ENCODE data around the gene ITGB3BP.

The ITGB3BP gene

DNA sequence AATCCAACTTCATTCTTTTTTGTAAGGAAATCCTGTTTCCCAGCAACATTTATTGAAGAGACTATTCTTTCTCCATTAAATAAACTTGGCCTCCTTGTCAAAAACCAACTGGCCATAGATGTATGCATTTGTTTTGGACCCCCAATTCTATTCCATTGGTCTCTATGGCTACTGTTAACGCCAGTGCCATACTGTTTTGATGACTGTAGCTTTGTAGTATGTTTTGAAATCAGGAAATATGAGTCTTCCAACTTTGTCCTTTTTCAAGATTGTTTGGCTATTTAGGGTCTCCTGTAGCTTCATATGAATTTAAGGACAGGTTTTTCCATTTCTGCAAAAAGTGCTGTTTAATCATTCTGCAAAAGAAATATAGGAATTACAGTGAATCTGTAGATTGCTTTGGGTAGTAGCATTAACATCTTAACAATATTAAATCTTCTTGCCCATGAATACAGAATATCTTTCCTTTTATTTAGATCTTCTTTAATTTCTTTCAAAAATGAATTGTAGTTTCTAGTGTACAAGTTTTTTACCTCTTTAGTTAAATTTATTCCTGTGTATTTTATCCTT is 61.3 kb downstream of the ITGB3BP start:
- Histone ChIP-seq H3K27me3 (ENCODE audit: low read length) (no peaks in the 10 kb centered on the region), H3K4me3 (ENCODE audit: insufficient read depth, low read length, poor library complexity, severe bottlenecking) (no peak overlapping the region), H3F3A (ENCODE audit: insufficient read depth) (no peaks in the 10 kb centered on the region), H3K79me2 (ENCODE audit: insufficient read depth, low read length) (no peaks in the 10 kb centered on the region), H4K20me1 (ENCODE audit: low read depth, low read length) (no peaks in the 10 kb centered on the region), H3K9me2 (replicated peaks; ENCODE audit: insufficient read depth, low read length) (no peaks in the 10 kb centered on the region), H3K27ac (ENCODE audit: low read depth, low read length) (no peak overlapping the region), H3K9me3 (ENCODE audit: insufficient read depth, low read length) (peaks cover 6% of the 10 kb centered on the region; the same call in 1 of the 2 replicates), H3K9ac (ENCODE audit: low read length) (no peak overlapping the region), H3K4me2 (ENCODE audit: low read depth, low read length, poor library complexity, severe bottlenecking) (no peak overlapping the region), H2AFZ (ENCODE audit: low read depth, low read length, severe bottlenecking) (no peak overlapping the region), H3K36me3 (ENCODE audit: low read length) (peaks cover 22% of the 10 kb centered on the region)
- TF ChIP-seq, protein P1, sequence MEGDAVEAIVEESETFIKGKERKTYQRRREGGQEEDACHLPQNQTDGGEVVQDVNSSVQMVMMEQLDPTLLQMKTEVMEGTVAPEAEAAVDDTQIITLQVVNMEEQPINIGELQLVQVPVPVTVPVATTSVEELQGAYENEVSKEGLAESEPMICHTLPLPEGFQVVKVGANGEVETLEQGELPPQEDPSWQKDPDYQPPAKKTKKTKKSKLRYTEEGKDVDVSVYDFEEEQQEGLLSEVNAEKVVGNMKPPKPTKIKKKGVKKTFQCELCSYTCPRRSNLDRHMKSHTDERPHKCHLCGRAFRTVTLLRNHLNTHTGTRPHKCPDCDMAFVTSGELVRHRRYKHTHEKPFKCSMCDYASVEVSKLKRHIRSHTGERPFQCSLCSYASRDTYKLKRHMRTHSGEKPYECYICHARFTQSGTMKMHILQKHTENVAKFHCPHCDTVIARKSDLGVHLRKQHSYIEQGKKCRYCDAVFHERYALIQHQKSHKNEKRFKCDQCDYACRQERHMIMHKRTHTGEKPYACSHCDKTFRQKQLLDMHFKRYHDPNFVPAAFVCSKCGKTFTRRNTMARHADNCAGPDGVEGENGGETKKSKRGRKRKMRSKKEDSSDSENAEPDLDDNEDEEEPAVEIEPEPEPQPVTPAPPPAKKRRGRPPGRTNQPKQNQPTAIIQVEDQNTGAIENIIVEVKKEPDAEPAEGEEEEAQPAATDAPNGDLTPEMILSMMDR (IDR thresholded peaks at IDR 0.05; ENCODE audit: insufficient read depth, low read length, poor library complexity, severe bottlenecking): no peak
- TF ChIP-seq EZH2phosphoT487 (conservative IDR thresholded peaks at IDR 0.05; ENCODE audit: low read length): no peak

DNA sequence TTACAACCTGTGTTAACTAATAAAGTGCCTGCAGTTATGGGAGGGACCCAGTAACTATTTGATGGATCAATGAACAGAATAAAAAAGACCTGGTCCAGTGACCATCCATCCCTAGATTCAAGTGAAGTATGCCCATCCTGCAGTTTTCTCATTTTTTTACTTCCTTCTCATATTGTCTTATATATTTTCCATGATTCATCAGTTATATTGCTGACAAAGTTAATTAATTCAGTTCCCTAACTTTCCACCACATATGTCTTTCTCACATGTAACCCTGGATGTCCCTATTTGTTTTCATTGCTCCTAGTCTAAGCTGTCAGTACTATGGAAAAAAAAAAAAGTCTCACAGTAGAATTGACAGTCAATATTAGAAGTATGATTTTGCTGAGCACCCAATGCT is 64.3 kb downstream of the ITGB3BP start:
- Histone ChIP-seq H4K20me1 (ENCODE audit: low read depth, low read length) (no peaks in the 10 kb centered on the region), H3K36me3 (ENCODE audit: low read length) (peaks cover 22% of the 10 kb centered on the region), H2AFZ (ENCODE audit: low read depth, low read length, severe bottlenecking) (no peak overlapping the region), H3F3A (ENCODE audit: insufficient read depth) (peaks cover 4% of the 10 kb centered on the region; the same call in 1 of the 2 replicates), H3K4me2 (ENCODE audit: low read depth, low read length, poor library complexity, severe bottlenecking) (no peak overlapping the region), H3K9ac (ENCODE audit: low read length) (no peak overlapping the region), H3K27me3 (ENCODE audit: low read length) (no peaks in the 10 kb centered on the region), H3K4me3 (ENCODE audit: insufficient read depth, low read length, poor library complexity, severe bottlenecking) (no peak overlapping the region), H3K27ac (ENCODE audit: low read depth, low read length) (no peak overlapping the region), H3K9me3 (ENCODE audit: insufficient read depth, low read length) (peaks cover 6% of the 10 kb centered on the region; the same call in 1 of the 2 replicates), H3K9me2 (replicated peaks; ENCODE audit: insufficient read depth, low read length) (no peaks in the 10 kb centered on the region), H3K79me2 (ENCODE audit: insufficient read depth, low read length) (no peaks in the 10 kb centered on the region)
- TF ChIP-seq EZH2phosphoT487 (conservative IDR thresholded peaks at IDR 0.05; ENCODE audit: low read length): no peak
- TF ChIP-seq, protein P1 (IDR thresholded peaks at IDR 0.05; ENCODE audit: insufficient read depth, low read length, poor library complexity, severe bottlenecking): no peak

DNA sequence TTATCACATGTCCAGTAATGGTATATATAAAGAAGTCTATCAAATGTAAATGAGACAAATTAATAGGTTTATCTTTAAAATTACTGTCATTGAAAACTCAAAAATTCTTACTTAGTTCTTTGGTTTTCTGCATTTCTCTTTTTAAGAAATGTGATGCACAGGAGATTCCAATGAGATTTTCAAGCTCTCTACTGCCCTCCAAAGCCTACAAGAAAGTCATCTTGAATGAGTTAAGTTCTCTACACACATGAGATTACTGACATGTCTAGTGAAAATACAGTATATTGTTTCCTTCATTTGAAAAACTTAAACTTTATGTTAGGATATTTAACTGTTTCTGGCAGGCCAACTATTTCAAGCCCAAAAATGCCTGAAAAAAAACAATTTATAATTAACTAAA is 68.8 kb downstream of the ITGB3BP start:
- H3K9ac ChIP-seq (ENCODE audit: low read length): no peak overlapping the region
- no peak overlapping the region for H3K4me2 ChIP-seq (ENCODE audit: low read depth, low read length, poor library complexity, severe bottlenecking)
- no peak overlapping the region for H3K4me3 ChIP-seq (ENCODE audit: insufficient read depth, low read length, poor library complexity, severe bottlenecking)
- no peaks in the 10 kb centered on the region for H3K9me2 ChIP-seq (replicated peaks; ENCODE audit: insufficient read depth, low read length)
- H4K20me1 ChIP-seq (ENCODE audit: low read depth, low read length): no peaks in the 10 kb centered on the region
- H3K27ac ChIP-seq (ENCODE audit: low read depth, low read length): no peak overlapping the region
- H3K36me3 ChIP-seq (ENCODE audit: low read length): peaks cover 11% of the 10 kb centered on the region
- H2AFZ ChIP-seq (ENCODE audit: low read depth, low read length, severe bottlenecking): no peak overlapping the region
- H3K27me3 ChIP-seq (ENCODE audit: low read length): no peaks in the 10 kb centered on the region
- TF ChIP-seq, protein P1 (IDR thresholded peaks at IDR 0.05; ENCODE audit: insufficient read depth, low read length, poor library complexity, severe bottlenecking): no peak
- H3F3A ChIP-seq (ENCODE audit: insufficient read depth): peaks cover 20% of the 10 kb centered on the region; the same call in 1 of the 2 replicates
- no peaks in the 10 kb centered on the region for H3K9me3 ChIP-seq (ENCODE audit: insufficient read depth, low read length)
- H3K79me2 ChIP-seq (ENCODE audit: insufficient read depth, low read length): no peaks in the 10 kb centered on the region
